MM.1S (cell line): Measurements from ENCODE around the gene CD109.

Experiments used
- CTCF ChIP-seq: fragments of 300-600 bp; sonication (generic); IDR thresholded peaks from 2 replicates; pipeline ENCODE4 v1.5.1; 2016; ENCODE audit warnings: antibody characterized with exemption, low read length, mixed read lengths
- EZH2phosphoT487 ChIP-seq: fragments of 300-600 bp; sonication (generic); IDR thresholded peaks from 2 replicates; pipeline ENCODE4 v1.6.1; 2018; ENCODE audit warnings: antibody characterized with exemption, low read length

- TF ChIP-seq CTCF (no peak), EZH2phosphoT487 (no peak)
These were observed 46.2 kb upstream of the CD109 start for GRCh38 chr6:73649783-73650182.
